ENCODE measurements around the gene TTBK1.

TTBK1 gene

GRCh38 chr6:43226192-43226851 lies 17.0 kb upstream of the TTBK1 start:
- DNase-seq: no peak

GRCh38 chr6:43228951-43229802 lies 14.1 kb upstream of the TTBK1 start, which contains the start of gene DNPH1:
TSS of gene DNPH1 (minus strand) at chr6:43229481. CDS start at chr6:43229456, 25 bp downstream.
- DNase-seq: peak; percentile 87

GRCh38 chr6:43229803-43230620 lies 13.3 kb upstream of the TTBK1 start:
- peak; percentile 22 for DNase-seq

GRCh38 chr6:43231053-43231452 lies 12.2 kb upstream of the TTBK1 start:
- DNase-seq: no peak

- DNase-seq: no peak
These were observed 11.4 kb upstream of the TTBK1 start for GRCh38 chr6:43231735-43232450.

- no peak for DNase-seq
These were observed 7.4 kb upstream of the TTBK1 start for GRCh38 chr6:43235841-43236240.

GRCh38 chr6:43239054-43239453 lies 4.2 kb upstream of the TTBK1 start:
- no peak for DNase-seq

GRCh38 chr6:43240950-43241349 lies 2.3 kb upstream of the TTBK1 start:
- DNase-seq: no peak

GRCh38 chr6:43241446-43241845 lies 1.8 kb upstream of the TTBK1 start:
- DNase-seq: no peak

GRCh38 chr6:43243664-43244321 lies 512 bp downstream of the TTBK1 start:
- DNase-seq: no peak

- no peak for DNase-seq
These were observed 3.2 kb downstream of the TTBK1 start for GRCh38 chr6:43246301-43247113.

GRCh38 chr6:43247114-43247999 lies 4.1 kb downstream of the TTBK1 start:
- DNase-seq: peak; percentile 88

GRCh38 chr6:43248101-43248500 lies 4.8 kb downstream of the TTBK1 start:
- no peak for DNase-seq

- DNase-seq: no peak
These were observed 5.5 kb downstream of the TTBK1 start for GRCh38 chr6:43248791-43249190.

- no peak for DNase-seq
These were observed 7.7 kb downstream of the TTBK1 start for GRCh38 chr6:43250992-43251373.

GRCh38 chr6:43253401-43253800 lies 10.1 kb downstream of the TTBK1 start:
- no peak for DNase-seq

GRCh38 chr6:43254138-43254817 lies 11.0 kb downstream of the TTBK1 start:
- no peak for DNase-seq

- no peak for DNase-seq
These were observed 11.6 kb downstream of the TTBK1 start for GRCh38 chr6:43254846-43255245.

- DNase-seq: no peak
These were observed 12.2 kb downstream of the TTBK1 start for GRCh38 chr6:43255408-43256054.

All from stimulated activated CD8-positive, alpha-beta memory T cell treated with anti-CD3 and anti-CD28 coated beads, Interleukin-4, amount 100 ng/mL, for 48 hours (primary cell).